ENCODE measurements around the gene ADSS1. TPM values are rescaled to one million over a fixed set of nuclear protein-coding genes. Genes with fewer than 3 reads are reported as not detected.
A peak's percentile ranks its signal among the peaks of the same experiment; 100 is the strongest.

The ADSS1 gene
- polyA plus RNA-seq, 2 donors, result 5.8 to 10.2 TPM

DNA sequence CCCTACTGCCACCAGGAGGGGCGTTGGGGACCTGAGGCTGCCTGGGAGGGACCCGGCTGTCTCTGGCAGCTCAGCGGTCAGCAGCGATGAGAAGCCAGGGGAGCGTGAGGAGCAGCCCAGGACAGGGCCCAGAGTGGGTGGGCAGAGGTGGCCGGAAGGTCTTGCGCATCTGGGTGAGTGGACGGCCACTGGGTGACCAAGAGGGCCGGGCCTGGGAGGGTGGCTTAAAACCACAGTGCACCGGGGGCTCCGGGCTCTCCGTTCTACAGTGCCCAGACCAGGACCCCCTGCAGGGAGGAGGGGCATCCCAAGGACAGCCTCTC lies 24.6 kb upstream of the ADSS1 start:
- WGBS, 2 donors, result 78 to 90% methylated on average over 12 of the region's 12 CpGs
- Histone ChIP-seq H3K27me3 (ENCODE audit: control insufficient read depth in 1 of 2, insufficient read depth in 2 of 2, low read length in 2 of 2) (no peaks in the 10 kb centered on the region), H3K27ac (ENCODE audit: low read depth in 2 of 2, low read length in 1 of 2) (peak overlapping the region; percentile 11 to 29), H3K9me3 (ENCODE audit: control insufficient read depth in 2 of 2, insufficient read depth in 1 of 2, low read depth in 1 of 2, low read length in 1 of 2) (no peaks in the 10 kb centered on the region), H3K4me1 (ENCODE audit: control insufficient read depth in 2 of 2, insufficient read depth in 2 of 2, low read length in 1 of 2) (peaks cover 11 to 35% of the 10 kb centered on the region in 2 donors), H3K36me3 (ENCODE audit: control insufficient read depth in 2 of 2, insufficient read depth in 2 of 2, low read length in 1 of 2) (peaks cover 0 to 44% of the 10 kb centered on the region in 2 donors), H3K4me3 (ENCODE audit: low read depth in 1 of 2, low read length in 2 of 2) (no peak overlapping the region)

DNA sequence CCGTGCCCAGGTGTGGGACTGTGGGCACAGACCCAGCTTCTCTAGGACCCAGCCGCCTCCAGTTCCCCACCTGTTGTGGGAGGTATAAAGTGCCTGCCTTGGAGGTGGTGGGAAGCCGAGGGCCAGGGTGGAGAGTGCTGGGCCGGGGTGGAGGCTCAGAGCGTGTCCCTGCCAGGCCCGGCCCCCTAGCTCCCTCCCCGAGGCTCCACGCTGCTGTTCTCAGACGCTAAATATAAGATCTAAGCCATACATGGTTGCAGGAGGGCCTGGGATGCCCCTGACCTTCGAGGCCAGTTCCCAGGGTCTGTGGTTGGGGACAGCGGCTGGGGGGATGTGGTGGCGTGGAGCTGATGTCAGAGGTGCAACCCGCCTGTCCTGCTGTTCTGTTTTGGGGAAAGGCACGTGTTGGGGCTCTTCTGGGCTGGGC lies 23.8 kb upstream of the ADSS1 start:
- Histone ChIP-seq H3K9me3 (ENCODE audit: control insufficient read depth in 2 of 2, insufficient read depth in 1 of 2, low read depth in 1 of 2, low read length in 1 of 2) (no peaks in the 10 kb centered on the region), H3K27me3 (ENCODE audit: control insufficient read depth in 1 of 2, insufficient read depth in 2 of 2, low read length in 2 of 2) (no peaks in the 10 kb centered on the region), H3K4me1 (ENCODE audit: control insufficient read depth in 2 of 2, insufficient read depth in 2 of 2, low read length in 1 of 2) (peaks cover 11 to 28% of the 10 kb centered on the region in 2 donors), H3K4me3 (ENCODE audit: low read depth in 1 of 2, low read length in 2 of 2) (no peak overlapping the region), H3K27ac (ENCODE audit: low read depth in 2 of 2, low read length in 1 of 2) (no peak overlapping the region), H3K36me3 (ENCODE audit: control insufficient read depth in 2 of 2, insufficient read depth in 2 of 2, low read length in 1 of 2) (peaks cover 0 to 45% of the 10 kb centered on the region in 2 donors)
- 64 to 67% methylated on average over 14 of the region's 14 CpGs for WGBS, 2 donors

DNA sequence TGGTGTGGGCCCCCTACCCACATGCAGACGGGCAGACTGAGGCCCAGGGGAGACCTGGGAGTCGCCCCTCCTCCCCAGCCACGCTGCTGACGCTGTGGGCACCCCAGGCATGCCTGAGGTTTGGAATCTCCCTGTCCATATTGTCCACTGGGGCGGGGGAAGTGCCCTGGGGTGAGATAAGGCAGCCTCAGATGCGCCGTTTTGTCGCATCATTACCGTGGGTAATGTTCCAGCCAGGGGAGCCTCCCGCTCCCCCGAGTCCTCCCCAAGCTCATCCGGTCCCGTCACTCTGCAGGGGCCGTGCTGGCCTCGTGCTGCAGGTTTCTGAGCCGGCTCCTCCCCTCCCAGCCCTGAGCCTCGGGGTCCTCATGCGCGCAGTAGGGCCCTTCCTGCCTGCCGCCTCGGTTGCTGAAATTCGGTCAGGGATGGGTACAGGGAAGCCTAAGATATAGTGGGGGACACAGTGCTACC lies 23.2 kb upstream of the ADSS1 start:
- H3K4me3 ChIP-seq (ENCODE audit: low read depth in 1 of 2, low read length in 2 of 2), result no peak overlapping the region
- no peak overlapping the region for H3K27ac ChIP-seq (ENCODE audit: low read depth in 2 of 2, low read length in 1 of 2)
- peaks cover 0 to 50% of the 10 kb centered on the region in 2 donors for H3K36me3 ChIP-seq (ENCODE audit: control insufficient read depth in 2 of 2, insufficient read depth in 2 of 2, low read length in 1 of 2)
- H3K4me1 ChIP-seq (ENCODE audit: control insufficient read depth in 2 of 2, insufficient read depth in 2 of 2, low read length in 1 of 2), result peaks cover 11 to 24% of the 10 kb centered on the region in 2 donors
- H3K9me3 ChIP-seq (ENCODE audit: control insufficient read depth in 2 of 2, insufficient read depth in 1 of 2, low read depth in 1 of 2, low read length in 1 of 2), result no peaks in the 10 kb centered on the region
- WGBS, 2 donors, result 78 to 79% methylated on average over 22 of the region's 22 CpGs
- no peaks in the 10 kb centered on the region for H3K27me3 ChIP-seq (ENCODE audit: control insufficient read depth in 1 of 2, insufficient read depth in 2 of 2, low read length in 2 of 2)

- H3K36me3 ChIP-seq (ENCODE audit: control insufficient read depth in 2 of 2, insufficient read depth in 2 of 2, low read length in 1 of 2), result peaks cover 0 to 50% of the 10 kb centered on the region in 2 donors
- no peak overlapping the region for H3K27ac ChIP-seq (ENCODE audit: low read depth in 2 of 2, low read length in 1 of 2)
Measured at GRCh38 chr14:104701383-104702076, 22.5 kb upstream of the ADSS1 start.

GRCh38 chr14:104702106-104702505 lies 21.9 kb upstream of the ADSS1 start:
- Histone ChIP-seq H3K4me3 (ENCODE audit: low read depth in 1 of 2, low read length in 2 of 2) (no peak overlapping the region), H3K4me1 (ENCODE audit: control insufficient read depth in 2 of 2, insufficient read depth in 2 of 2, low read length in 1 of 2) (peaks cover 7 to 21% of the 10 kb centered on the region in 2 donors), H3K36me3 (ENCODE audit: control insufficient read depth in 2 of 2, insufficient read depth in 2 of 2, low read length in 1 of 2) (peaks cover 0 to 48% of the 10 kb centered on the region in 2 donors), H3K27me3 (ENCODE audit: control insufficient read depth in 1 of 2, insufficient read depth in 2 of 2, low read length in 2 of 2) (no peaks in the 10 kb centered on the region), H3K27ac (ENCODE audit: low read depth in 2 of 2, low read length in 1 of 2) (no peak overlapping the region), H3K9me3 (ENCODE audit: control insufficient read depth in 2 of 2, insufficient read depth in 1 of 2, low read depth in 1 of 2, low read length in 1 of 2) (no peaks in the 10 kb centered on the region)
- 71 to 77% methylated on average over 12 of the region's 12 CpGs for WGBS, 2 donors

More at GRCh38 chr14:104701383-104702076, 22.5 kb upstream of the ADSS1 start:
- Histone ChIP-seq H3K4me3 (ENCODE audit: low read depth in 1 of 2, low read length in 2 of 2) (no peak overlapping the region), H3K9me3 (ENCODE audit: control insufficient read depth in 2 of 2, insufficient read depth in 1 of 2, low read depth in 1 of 2, low read length in 1 of 2) (no peaks in the 10 kb centered on the region), H3K27me3 (ENCODE audit: control insufficient read depth in 1 of 2, insufficient read depth in 2 of 2, low read length in 2 of 2) (no peaks in the 10 kb centered on the region), H3K4me1 (ENCODE audit: control insufficient read depth in 2 of 2, insufficient read depth in 2 of 2, low read length in 1 of 2) (peaks cover 8 to 24% of the 10 kb centered on the region in 2 donors)
- WGBS, 2 donors, result 88 to 90% methylated on average over 45 to 46 of the region's 46 CpGs

GRCh38 chr14:104702673-104703072 lies 21.4 kb upstream of the ADSS1 start:
- Histone ChIP-seq H3K9me3 (ENCODE audit: control insufficient read depth in 2 of 2, insufficient read depth in 1 of 2, low read depth in 1 of 2, low read length in 1 of 2) (no peaks in the 10 kb centered on the region), H3K4me1 (ENCODE audit: control insufficient read depth in 2 of 2, insufficient read depth in 2 of 2, low read length in 1 of 2) (peaks cover 2 to 15% of the 10 kb centered on the region in 2 donors), H3K27ac (ENCODE audit: low read depth in 2 of 2, low read length in 1 of 2) (no peak overlapping the region), H3K4me3 (ENCODE audit: low read depth in 1 of 2, low read length in 2 of 2) (no peak overlapping the region), H3K27me3 (ENCODE audit: control insufficient read depth in 1 of 2, insufficient read depth in 2 of 2, low read length in 2 of 2) (no peaks in the 10 kb centered on the region), H3K36me3 (ENCODE audit: control insufficient read depth in 2 of 2, insufficient read depth in 2 of 2, low read length in 1 of 2) (peaks cover 0 to 48% of the 10 kb centered on the region in 2 donors)
- 77 to 78% methylated on average over 4 of the region's 4 CpGs for WGBS, 2 donors

DNA sequence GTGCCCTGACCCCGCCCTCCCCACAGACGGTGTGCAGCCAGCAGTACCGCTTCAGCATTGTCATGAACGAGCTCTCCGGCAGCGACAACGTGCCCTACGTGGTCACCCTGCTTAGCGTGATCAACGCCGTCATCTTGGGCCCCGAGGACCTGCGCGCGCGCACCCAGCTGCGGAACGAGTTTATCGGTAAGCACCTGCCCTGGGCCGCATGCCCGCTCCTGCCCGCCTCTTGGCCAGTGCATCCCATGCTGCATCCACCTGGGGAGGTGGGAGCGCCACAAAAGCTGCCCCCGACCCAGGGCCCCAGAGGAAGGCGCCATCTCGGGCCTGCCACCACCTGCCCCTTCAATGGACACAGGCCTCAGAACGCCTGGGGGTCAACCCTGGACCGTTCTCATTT lies 20.8 kb upstream of the ADSS1 start:
- Histone ChIP-seq H3K4me1 (ENCODE audit: control insufficient read depth in 2 of 2, insufficient read depth in 2 of 2, low read length in 1 of 2) (peaks cover 2 to 11% of the 10 kb centered on the region in 2 donors), H3K27ac (ENCODE audit: low read depth in 2 of 2, low read length in 1 of 2) (no peak overlapping the region), H3K36me3 (ENCODE audit: control insufficient read depth in 2 of 2, insufficient read depth in 2 of 2, low read length in 1 of 2) (peaks cover 0 to 47% of the 10 kb centered on the region in 2 donors)

GRCh38 chr14:104704252-104704651 lies 19.8 kb upstream of the ADSS1 start:
- no peaks in the 10 kb centered on the region for H3K27me3 ChIP-seq (ENCODE audit: control insufficient read depth in 1 of 2, insufficient read depth in 2 of 2, low read length in 2 of 2)
- WGBS, 2 donors, result 97 to 98% methylated on average over 22 of the region's 22 CpGs
- no peaks in the 10 kb centered on the region for H3K9me3 ChIP-seq (ENCODE audit: control insufficient read depth in 2 of 2, insufficient read depth in 1 of 2, low read depth in 1 of 2, low read length in 1 of 2)
- H3K36me3 ChIP-seq (ENCODE audit: control insufficient read depth in 2 of 2, insufficient read depth in 2 of 2, low read length in 1 of 2), result peaks cover 0 to 47% of the 10 kb centered on the region in 2 donors
- H3K4me1 ChIP-seq (ENCODE audit: control insufficient read depth in 2 of 2, insufficient read depth in 2 of 2, low read length in 1 of 2), result peaks cover 2 to 8% of the 10 kb centered on the region in 2 donors
- H3K4me3 ChIP-seq (ENCODE audit: low read depth in 1 of 2, low read length in 2 of 2), result no peak overlapping the region
- no peak overlapping the region for H3K27ac ChIP-seq (ENCODE audit: low read depth in 2 of 2, low read length in 1 of 2)

More for the DNA sequence above, 20.8 kb upstream of the ADSS1 start:
- no peaks in the 10 kb centered on the region for H3K27me3 ChIP-seq (ENCODE audit: control insufficient read depth in 1 of 2, insufficient read depth in 2 of 2, low read length in 2 of 2)
- WGBS, 2 donors, result 92 to 94% methylated on average over 28 of the region's 28 CpGs
- H3K9me3 ChIP-seq (ENCODE audit: control insufficient read depth in 2 of 2, insufficient read depth in 1 of 2, low read depth in 1 of 2, low read length in 1 of 2), result no peaks in the 10 kb centered on the region
- no peak overlapping the region for H3K4me3 ChIP-seq (ENCODE audit: low read depth in 1 of 2, low read length in 2 of 2)

DNA sequence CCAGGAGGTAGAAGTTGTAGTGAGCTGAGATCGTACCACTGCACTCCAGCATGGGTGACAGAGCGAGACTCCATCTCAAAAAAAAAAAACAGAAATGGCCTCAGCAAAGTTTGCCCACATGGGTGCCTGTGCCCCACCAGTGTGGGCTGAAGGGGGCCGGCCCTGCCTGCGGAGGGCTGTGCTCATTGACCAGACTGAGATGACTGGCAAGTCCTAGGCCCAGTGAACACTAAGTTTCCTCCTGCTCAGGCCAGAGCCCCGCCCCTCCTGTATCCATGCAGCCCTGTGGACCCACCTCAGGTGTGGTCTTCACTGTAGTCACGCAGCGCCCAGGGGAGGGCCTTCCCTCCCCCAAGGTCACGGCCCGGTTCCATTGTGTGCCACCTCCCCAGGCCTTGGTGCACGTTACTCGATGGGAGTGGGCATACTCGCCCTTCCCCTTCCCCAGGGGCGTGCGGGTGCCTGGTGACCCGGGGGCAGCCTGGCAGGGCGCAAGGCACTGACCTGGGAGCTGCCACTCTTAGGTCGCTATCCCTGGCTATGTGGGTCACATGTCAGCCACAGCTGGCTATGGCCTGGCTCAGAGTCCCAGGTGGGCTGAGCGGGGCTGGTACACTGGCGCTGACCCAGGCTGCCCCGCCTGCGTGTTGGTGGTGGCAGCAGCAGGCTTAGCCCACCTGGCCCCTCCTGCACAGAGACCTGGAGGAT lies 18.5 kb upstream of the ADSS1 start:
- H3K27ac ChIP-seq (ENCODE audit: low read depth in 2 of 2, low read length in 1 of 2), result no peak overlapping the region
- H3K36me3 ChIP-seq (ENCODE audit: control insufficient read depth in 2 of 2, insufficient read depth in 2 of 2, low read length in 1 of 2), result peaks cover 0 to 57% of the 10 kb centered on the region in 2 donors
- H3K4me1 ChIP-seq (ENCODE audit: control insufficient read depth in 2 of 2, insufficient read depth in 2 of 2, low read length in 1 of 2), result peaks cover 0 to 2% of the 10 kb centered on the region in 2 donors
- no peaks in the 10 kb centered on the region for H3K27me3 ChIP-seq (ENCODE audit: control insufficient read depth in 1 of 2, insufficient read depth in 2 of 2, low read length in 2 of 2)
- WGBS, 2 donors, result 90 to 91% methylated on average over 21 of the region's 21 CpGs
- H3K9me3 ChIP-seq (ENCODE audit: control insufficient read depth in 2 of 2, insufficient read depth in 1 of 2, low read depth in 1 of 2, low read length in 1 of 2), result no peaks in the 10 kb centered on the region
- no peak overlapping the region for H3K4me3 ChIP-seq (ENCODE audit: low read depth in 1 of 2, low read length in 2 of 2)

All from esophagus (tissue), 2 donors.